Bronchial epithelial cell (primary cell): ENCODE measurements around the gene MAMLD1. TPM values are rescaled to one million over a fixed set of nuclear protein-coding genes. Genes with fewer than 3 reads are reported as not detected.

Experiments used
- DNase-seq: peaks from one replicate; pipeline ENCODE4 v3.0.0-alpha.2; 2010; ENCODE audit warnings: low read depth
- FAIRE-seq: peaks from 2 replicates; lab custom pipeline; 2011; peaks lifted over from hg19 to GRCh38; lab: Jason Lieb, UNC
- H3K27me3 ChIP-seq: 2 replicates; pipeline ENCODE4 v1.5.1; 2011; ENCODE audit warnings: low read length; ENCODE audit not compliant: control insufficient read depth, insufficient read depth
- H3K36me3 ChIP-seq: 2 replicates; pipeline ENCODE4 v1.5.1; 2011; ENCODE audit warnings: low read length; ENCODE audit not compliant: control insufficient read depth, insufficient read depth
- H3K4me3 ChIP-seq: 2 replicates; pipeline ENCODE4 v1.5.1; 2011; ENCODE audit warnings: mild to moderate bottlenecking, low read depth, low read length, control low read depth
- total RNA-seq: library from RNA; depleted of rRNA; stranded (reverse); fragments of >200 nt; gene quantifications from 2 replicates; pipeline ENCODE4 v1.2.1, GENCODE V29; 2014
- TF ChIP-seq, protein P1 (sequence below): IDR thresholded peaks from 2 replicates; pipeline ENCODE4 v1.5.1; 2011; ENCODE audit warnings: mild to moderate bottlenecking, moderate library complexity, low read length, control low read depth, inconsistent platforms; ENCODE audit not compliant: insufficient read depth, severe bottlenecking

The MAMLD1 gene
- total RNA-seq, 1 donor from 2014 or later = under 0.01 TPM

DNA sequence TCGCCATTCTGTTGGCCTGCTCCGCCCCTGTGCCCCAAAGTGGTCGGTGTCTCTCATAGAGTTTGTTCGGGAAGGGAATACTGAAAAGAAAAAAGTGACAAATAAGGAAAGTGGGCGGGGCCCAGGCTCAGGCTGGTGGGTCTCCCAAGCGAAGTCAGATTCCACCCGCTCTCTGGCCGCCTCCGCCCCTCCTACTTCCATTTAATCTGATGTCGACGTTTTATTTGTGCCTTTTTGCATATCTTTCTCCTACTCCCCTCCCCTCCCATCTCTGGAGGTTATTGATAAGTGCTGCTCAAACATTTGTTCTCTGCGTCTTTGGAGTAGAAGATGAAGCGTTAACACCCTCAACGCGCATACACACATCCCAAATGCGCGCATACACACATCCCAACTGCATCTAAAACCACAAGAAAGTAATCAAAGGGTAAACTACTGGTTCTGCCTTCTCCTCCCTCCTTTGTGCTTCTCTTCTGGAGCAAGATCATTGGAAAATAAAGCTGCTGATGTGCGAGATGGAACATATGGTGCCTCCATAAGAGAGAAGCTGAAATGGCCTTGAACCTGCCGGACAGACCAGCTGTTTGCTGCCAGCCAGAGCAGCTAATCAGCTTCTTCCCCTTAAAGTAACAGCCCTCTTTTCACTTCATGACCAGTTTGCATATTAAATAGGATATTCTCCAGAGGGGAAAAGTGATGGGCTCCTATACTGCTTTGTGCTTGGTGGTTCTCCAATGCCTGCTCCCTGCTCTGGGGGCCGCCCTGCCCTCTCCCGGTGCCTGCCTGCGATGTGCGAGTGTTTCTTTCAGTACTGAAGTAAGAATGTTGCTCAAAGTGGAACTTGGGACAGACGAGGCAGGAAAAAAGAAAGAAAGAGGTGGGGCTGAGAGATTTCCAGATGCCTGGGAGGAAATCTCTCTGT lies 3.1 kb downstream of the MAMLD1 start:
- TF ChIP-seq, protein P1, sequence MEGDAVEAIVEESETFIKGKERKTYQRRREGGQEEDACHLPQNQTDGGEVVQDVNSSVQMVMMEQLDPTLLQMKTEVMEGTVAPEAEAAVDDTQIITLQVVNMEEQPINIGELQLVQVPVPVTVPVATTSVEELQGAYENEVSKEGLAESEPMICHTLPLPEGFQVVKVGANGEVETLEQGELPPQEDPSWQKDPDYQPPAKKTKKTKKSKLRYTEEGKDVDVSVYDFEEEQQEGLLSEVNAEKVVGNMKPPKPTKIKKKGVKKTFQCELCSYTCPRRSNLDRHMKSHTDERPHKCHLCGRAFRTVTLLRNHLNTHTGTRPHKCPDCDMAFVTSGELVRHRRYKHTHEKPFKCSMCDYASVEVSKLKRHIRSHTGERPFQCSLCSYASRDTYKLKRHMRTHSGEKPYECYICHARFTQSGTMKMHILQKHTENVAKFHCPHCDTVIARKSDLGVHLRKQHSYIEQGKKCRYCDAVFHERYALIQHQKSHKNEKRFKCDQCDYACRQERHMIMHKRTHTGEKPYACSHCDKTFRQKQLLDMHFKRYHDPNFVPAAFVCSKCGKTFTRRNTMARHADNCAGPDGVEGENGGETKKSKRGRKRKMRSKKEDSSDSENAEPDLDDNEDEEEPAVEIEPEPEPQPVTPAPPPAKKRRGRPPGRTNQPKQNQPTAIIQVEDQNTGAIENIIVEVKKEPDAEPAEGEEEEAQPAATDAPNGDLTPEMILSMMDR = no peak
- Histone ChIP-seq H3K36me3 (no peaks in the 10 kb centered on the region), H3K27me3 (no peaks in the 10 kb centered on the region), H3K4me3 (peak overlapping the region; percentile 56)
- no peak for FAIRE-seq
- DNase-seq = no peak

DNA sequence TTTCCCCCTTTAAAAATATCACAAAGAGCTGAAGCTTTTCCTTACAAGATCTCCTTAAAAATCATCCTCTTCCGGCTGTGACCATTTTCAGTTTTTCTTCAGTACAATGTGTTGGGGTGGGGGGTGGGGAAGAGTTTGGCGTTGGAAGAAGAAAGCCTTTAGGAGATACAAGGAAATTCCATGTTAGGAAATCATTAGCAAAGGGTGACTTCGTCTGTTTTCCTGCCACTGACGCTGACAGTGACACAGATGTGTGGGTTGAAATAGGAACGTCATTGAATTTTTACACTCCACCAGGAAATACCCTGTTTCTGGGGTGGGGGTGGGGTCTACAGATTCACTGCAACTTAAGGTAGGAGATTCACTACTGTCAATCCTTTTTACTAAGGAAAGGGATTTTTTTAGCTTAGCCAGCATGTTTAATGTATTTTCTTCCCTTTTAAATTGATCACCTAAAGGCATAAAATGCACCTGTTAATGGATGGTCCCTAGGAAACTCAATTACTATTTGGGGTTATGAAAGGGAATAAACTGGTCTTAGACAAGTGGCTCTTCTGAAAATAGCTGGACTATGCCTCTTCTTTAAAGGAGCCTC lies 3.9 kb downstream of the MAMLD1 start:
- DNase-seq (no peak), FAIRE-seq (no peak)
- Histone ChIP-seq H3K4me3 (no peak overlapping the region), H3K36me3 (no peaks in the 10 kb centered on the region), H3K27me3 (no peaks in the 10 kb centered on the region)
- TF ChIP-seq, protein P1 = no peak

- DNase-seq (no peak), FAIRE-seq (no peak)
- Histone ChIP-seq H3K27me3 (no peaks in the 10 kb centered on the region), H3K36me3 (no peaks in the 10 kb centered on the region), H3K4me3 (no peak overlapping the region)
- TF ChIP-seq, protein P1 = no peak
These were observed 7.6 kb downstream of the MAMLD1 start for GRCh38 chrX:150370589-150371312.

- Histone ChIP-seq H3K4me3 (no peak overlapping the region), H3K36me3 (no peaks in the 10 kb centered on the region), H3K27me3 (no peaks in the 10 kb centered on the region)
- no peak for DNase-seq
- FAIRE-seq = no peak
- TF ChIP-seq, protein P1 = no peak
These were observed 8.8 kb downstream of the MAMLD1 start for GRCh38 chrX:150371877-150372276.

DNA sequence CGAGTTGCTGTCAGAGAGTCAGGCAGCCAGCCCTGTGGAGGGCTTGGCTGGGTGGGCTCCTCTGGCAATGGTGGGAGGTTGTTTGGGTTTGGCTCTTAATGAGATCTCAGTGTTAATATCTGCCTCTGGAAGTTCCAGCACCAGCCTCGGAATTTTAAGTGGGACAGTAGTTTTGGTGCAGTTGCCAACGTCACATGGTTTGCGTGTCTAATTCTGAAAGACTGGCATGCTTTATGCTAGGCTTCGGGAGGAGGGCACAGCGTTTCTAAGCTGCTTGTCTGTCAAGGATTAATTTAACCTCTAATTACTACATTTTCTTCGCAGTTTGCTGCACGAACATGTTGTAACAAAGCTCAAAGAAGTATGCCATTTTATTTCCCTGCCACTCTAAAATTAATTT lies 9.2 kb downstream of the MAMLD1 start:
- Histone ChIP-seq H3K4me3 (no peak overlapping the region), H3K36me3 (no peaks in the 10 kb centered on the region), H3K27me3 (no peaks in the 10 kb centered on the region)
- DNase-seq (no peak), FAIRE-seq (no peak)
- TF ChIP-seq, protein P1 = no peak
